Activated CD8-positive, alpha-beta T cell treated with anti-CD3 and anti-CD28 coated beads for 36 hours (primary cell): Measurements from ENCODE around the gene SUCLG1. TPM values are rescaled to one million over a fixed set of nuclear protein-coding genes. Genes with fewer than 3 reads are reported as not detected.
"Not testable (repeated sequence)": the region's sequence is repeated elsewhere in the genome, so short reads cannot be mapped to it uniquely, and the experiment has no call there.

Source experiments
- ATAC-seq: fragments of 200-7000 bp; cut with Tn5 transposase; one replicate; pipeline ENCODE4 v1.10.0; 2021; ENCODE audit warnings: mild to moderate bottlenecking, moderate library complexity
- CTCF ChIA-PET: fragments of 350-600 bp; sonication (Branson Sonifier 250); formaldehyde crosslinking; loops from one replicate; lab custom pipeline; 2021; ENCODE audit warnings: antibody characterized with exemption; lab: Charles Lee
- POLR2A ChIA-PET: fragments of 350-600 bp; sonication (Branson Sonifier 250); formaldehyde crosslinking; loops from one replicate; lab custom pipeline; 2021; ENCODE audit warnings: antibody characterized with exemption; lab: Charles Lee
- DNase-seq: peaks from one replicate; pipeline ENCODE4 v3.0.0-alpha.2; 2020
- H3K27ac Mint-ChIP-seq: one replicate; pipeline ENCODE4 v1.8.0; 2021; ENCODE audit warnings: mild to moderate bottlenecking, mixed read lengths
- H3K27me3 Mint-ChIP-seq: one replicate; pipeline ENCODE4 v1.8.0; 2021; ENCODE audit warnings: mixed read lengths
- H3K36me3 Mint-ChIP-seq: one replicate; pipeline ENCODE4 v1.8.0; 2021; ENCODE audit warnings: low read depth, mixed read lengths
- H3K4me1 Mint-ChIP-seq: one replicate; pipeline ENCODE4 v1.8.0; 2021; ENCODE audit warnings: low read depth, mixed read lengths
- H3K4me3 Mint-ChIP-seq: one replicate; pipeline ENCODE4 v1.8.0; 2021; ENCODE audit warnings: mild to moderate bottlenecking, moderate library complexity, mixed read lengths
- H3K9me3 Mint-ChIP-seq: one replicate; pipeline ENCODE4 v1.8.0; 2021; ENCODE audit warnings: mixed read lengths
- intact Hi-C: fragments of 100-400 bp; cut with micrococcal nuclease; formaldehyde crosslinking; loops from one replicate; pipeline ENCODE4 v1.10.0; 2022
- total RNA-seq, 2 experiments: library from RNA; stranded (reverse); gene quantifications; one replicate each; pipeline ENCODE4 v1.2.3, GENCODE V29; 2021
- TF ChIP-seq, protein P1 (sequence below): fragments of 200-600 bp; IDR thresholded peaks from one replicate; pipeline ENCODE4 v1.8.0; 2022; ENCODE audit warnings: antibody characterized with exemption, mild to moderate bottlenecking

The SUCLG1 gene
- total RNA-seq, 2 experiments from 2014 or later = 69.0 to 69.1 TPM

DNA sequence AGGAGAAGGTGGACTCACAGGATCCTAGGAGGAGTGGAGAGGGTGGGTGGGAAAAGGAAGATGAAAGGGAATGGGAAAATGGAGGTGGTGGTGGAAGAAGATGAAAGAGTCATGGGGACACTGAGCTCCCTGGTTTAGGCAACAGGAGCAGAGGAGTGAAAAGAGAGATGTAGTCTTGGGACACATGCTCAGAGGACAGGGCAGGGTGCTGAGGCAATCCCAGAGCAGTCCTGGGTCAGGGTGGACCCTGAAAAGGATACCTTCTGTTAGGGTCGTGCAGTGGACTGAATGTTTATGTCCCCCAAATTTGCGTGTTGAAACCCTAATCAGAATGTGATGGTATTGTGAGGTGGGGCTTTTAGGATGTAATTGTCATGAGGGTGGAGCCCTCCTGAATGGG, 37.9 kb downstream of the SUCLG1 start:
- Mint-ChIP-seq H3K9me3 (no peaks in the 10 kb centered on the region), H3K27ac (no peak overlapping the region), H3K4me3 (no peak overlapping the region), H3K36me3 (peaks cover 14% of the 10 kb centered on the region), H3K4me1 (no peaks in the 10 kb centered on the region), H3K27me3 (no peaks in the 10 kb centered on the region)
- TF ChIP-seq, protein P1, sequence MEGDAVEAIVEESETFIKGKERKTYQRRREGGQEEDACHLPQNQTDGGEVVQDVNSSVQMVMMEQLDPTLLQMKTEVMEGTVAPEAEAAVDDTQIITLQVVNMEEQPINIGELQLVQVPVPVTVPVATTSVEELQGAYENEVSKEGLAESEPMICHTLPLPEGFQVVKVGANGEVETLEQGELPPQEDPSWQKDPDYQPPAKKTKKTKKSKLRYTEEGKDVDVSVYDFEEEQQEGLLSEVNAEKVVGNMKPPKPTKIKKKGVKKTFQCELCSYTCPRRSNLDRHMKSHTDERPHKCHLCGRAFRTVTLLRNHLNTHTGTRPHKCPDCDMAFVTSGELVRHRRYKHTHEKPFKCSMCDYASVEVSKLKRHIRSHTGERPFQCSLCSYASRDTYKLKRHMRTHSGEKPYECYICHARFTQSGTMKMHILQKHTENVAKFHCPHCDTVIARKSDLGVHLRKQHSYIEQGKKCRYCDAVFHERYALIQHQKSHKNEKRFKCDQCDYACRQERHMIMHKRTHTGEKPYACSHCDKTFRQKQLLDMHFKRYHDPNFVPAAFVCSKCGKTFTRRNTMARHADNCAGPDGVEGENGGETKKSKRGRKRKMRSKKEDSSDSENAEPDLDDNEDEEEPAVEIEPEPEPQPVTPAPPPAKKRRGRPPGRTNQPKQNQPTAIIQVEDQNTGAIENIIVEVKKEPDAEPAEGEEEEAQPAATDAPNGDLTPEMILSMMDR = no peak
- ChIA-PET POLR2A (no interaction called here), CTCF (no interaction called here)
- DNase-seq = no peak
- no peak for ATAC-seq
- intact Hi-C loops = no loop called here

- H3K4me3 Mint-ChIP-seq = no peak overlapping the region
- ATAC-seq (no peak), DNase-seq (no peak)
- peaks cover 2% of the 10 kb centered on the region for H3K36me3 Mint-ChIP-seq
- intact Hi-C loops = no loop called here
- H3K4me1 Mint-ChIP-seq = no peaks in the 10 kb centered on the region
- H3K9me3 Mint-ChIP-seq = no peaks in the 10 kb centered on the region
- TF ChIP-seq, protein P1 = no peak
- no peaks in the 10 kb centered on the region for H3K27me3 Mint-ChIP-seq
- no peak overlapping the region for H3K27ac Mint-ChIP-seq
- CTCF ChIA-PET = interaction anchor here (1.1 kb wide), 1 partner anchor 10 kb away, joined by 4 read pairs; no protein-coding TSS in a partner anchor
- POLR2A ChIA-PET = no interaction called here
Observed at GRCh38 chr2:84417453-84418145, 41.5 kb downstream of the SUCLG1 start.

- DNase-seq (no peak), ATAC-seq (no peak)
- ChIA-PET POLR2A (no interaction called here), CTCF (no interaction called here)
- H3K4me1 Mint-ChIP-seq = no peaks in the 10 kb centered on the region
- no peak overlapping the region for H3K4me3 Mint-ChIP-seq
- intact Hi-C loops = no loop called here
- H3K9me3 Mint-ChIP-seq = no peaks in the 10 kb centered on the region
- H3K36me3 Mint-ChIP-seq = no peaks in the 10 kb centered on the region
- H3K27ac Mint-ChIP-seq = no peak overlapping the region
- H3K27me3 Mint-ChIP-seq = peaks cover 6% of the 10 kb centered on the region
- TF ChIP-seq, protein P1 = no peak
Observed at GRCh38 chr2:84409531-84409930, 49.5 kb downstream of the SUCLG1 start.

- POLR2A ChIA-PET, DNase-seq, CTCF ChIA-PET, ATAC-seq, H3K9me3 Mint-ChIP-seq, intact Hi-C loops, H3K27me3 Mint-ChIP-seq, H3K4me3 Mint-ChIP-seq, H3K27ac Mint-ChIP-seq, H3K4me1 Mint-ChIP-seq, H3K36me3 Mint-ChIP-seq: not testable (repeated sequence)
Observed at GRCh38 chr2:84402111-84402510, 57.0 kb downstream of the SUCLG1 start.

- CTCF ChIA-PET, POLR2A ChIA-PET, H3K4me3 Mint-ChIP-seq, H3K9me3 Mint-ChIP-seq, DNase-seq, H3K27ac Mint-ChIP-seq, ATAC-seq, H3K4me1 Mint-ChIP-seq, H3K36me3 Mint-ChIP-seq, intact Hi-C loops, H3K27me3 Mint-ChIP-seq: not testable (repeated sequence)
Observed at GRCh38 chr2:84399839-84400238, 59.2 kb downstream of the SUCLG1 start.

- Mint-ChIP-seq H3K4me1 (no peaks in the 10 kb centered on the region), H3K36me3 (no peaks in the 10 kb centered on the region), H3K27ac (no peak overlapping the region), H3K9me3 (peaks cover 3% of the 10 kb centered on the region), H3K4me3 (no peak overlapping the region), H3K27me3 (peaks cover 2% of the 10 kb centered on the region)
- ATAC-seq (no peak), DNase-seq (no peak)
- intact Hi-C loops = no loop called here
- POLR2A ChIA-PET = no interaction called here
- TF ChIP-seq, protein P1 = no peak
- CTCF ChIA-PET = no interaction called here
Observed at GRCh38 chr2:84395820-84396219, 63.3 kb downstream of the SUCLG1 start.
